Lower leg skin (tissue), 4 donors: ENCODE results near the gene SLC36A2. TPM values are rescaled to one million over a fixed set of nuclear protein-coding genes. Genes with fewer than 3 reads are reported as not detected.

Experiments
- DNase-seq, 2 donors: peaks; one replicate each; pipeline ENCODE4 v3.0.0-alpha.2; 2019; ENCODE audit warnings: low spot score in 2 of 2
- H3K4me3 ChIP-seq: fragments of 200-600 bp; sonication (generic); 2 replicates; pipeline ENCODE4 v1.5.1; 2017; ENCODE audit warnings: mild to moderate bottlenecking, low read depth; ENCODE audit not compliant: poor library complexity, severe bottlenecking
- POLR2A ChIP-seq, 2 donors: fragments of 450-650 bp; IDR thresholded peaks; one replicate each; pipeline ENCODE4 v1.6.1; 2016 to 2017; ENCODE audit warnings: antibody characterized with exemption in 2 of 2, mild to moderate bottlenecking in 1 of 2, moderate library complexity in 1 of 2
- WGBS, 2 donors: methylation state at CpG; one replicate each; pipeline ENCODE4 v1.1.5; 2018; 5-methylcytosine and 5-hydroxymethylcytosine counted together
- intact Hi-C: fragments of 100-400 bp; cut with DNase I; formaldehyde crosslinking; loops from one replicate; pipeline ENCODE4 v1.15.0; 2023; ENCODE audit warnings: low total_unique reads
- total RNA-seq, 4 donors: library from RNA; depleted of rRNA; stranded (reverse); fragments of >200 nt; gene quantifications; one replicate each; pipeline ENCODE4 v1.1.0, GENCODE V29; 2016
- TF ChIP-seq, protein P1 (sequence below), 3 donors: fragments of 450-650 bp; IDR thresholded peaks; one replicate each; pipeline ENCODE4 v1.5.1; 2016; ENCODE audit warnings: antibody characterized with exemption in 3 of 3, mild to moderate bottlenecking in 3 of 3, moderate library complexity in 2 of 3

The SLC36A2 gene
- 1 to 10 TPM in 1 of 4 donors, not detected in 3; 1.5 TPM for total RNA-seq

GRCh38 chr5:151347369-151347768 is at the start of gene SLC36A2:
TSS of gene SLC36A2 (minus strand) at chr5:151347559. CDS start at chr5:151347460, 99 bp downstream.
- 46 to 50% methylated on average over 8 of the region's 8 CpGs for WGBS, 2 donors
- no peak for DNase-seq
- TF ChIP-seq, protein P1, sequence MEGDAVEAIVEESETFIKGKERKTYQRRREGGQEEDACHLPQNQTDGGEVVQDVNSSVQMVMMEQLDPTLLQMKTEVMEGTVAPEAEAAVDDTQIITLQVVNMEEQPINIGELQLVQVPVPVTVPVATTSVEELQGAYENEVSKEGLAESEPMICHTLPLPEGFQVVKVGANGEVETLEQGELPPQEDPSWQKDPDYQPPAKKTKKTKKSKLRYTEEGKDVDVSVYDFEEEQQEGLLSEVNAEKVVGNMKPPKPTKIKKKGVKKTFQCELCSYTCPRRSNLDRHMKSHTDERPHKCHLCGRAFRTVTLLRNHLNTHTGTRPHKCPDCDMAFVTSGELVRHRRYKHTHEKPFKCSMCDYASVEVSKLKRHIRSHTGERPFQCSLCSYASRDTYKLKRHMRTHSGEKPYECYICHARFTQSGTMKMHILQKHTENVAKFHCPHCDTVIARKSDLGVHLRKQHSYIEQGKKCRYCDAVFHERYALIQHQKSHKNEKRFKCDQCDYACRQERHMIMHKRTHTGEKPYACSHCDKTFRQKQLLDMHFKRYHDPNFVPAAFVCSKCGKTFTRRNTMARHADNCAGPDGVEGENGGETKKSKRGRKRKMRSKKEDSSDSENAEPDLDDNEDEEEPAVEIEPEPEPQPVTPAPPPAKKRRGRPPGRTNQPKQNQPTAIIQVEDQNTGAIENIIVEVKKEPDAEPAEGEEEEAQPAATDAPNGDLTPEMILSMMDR (IDR thresholded peaks at IDR 0.05): no peak
- no peak for TF ChIP-seq POLR2A (IDR thresholded peaks at IDR 0.05)
- intact Hi-C loops: no loop called here
- no peak within 1 kb of the TSS for H3K4me3 ChIP-seq

GRCh38 chr5:151388960-151389359 is 41.6 kb upstream of the SLC36A2 start:
- no peak overlapping the region for H3K4me3 ChIP-seq
- WGBS, 2 donors: 76 to 85% methylated on average over 2 of the region's 2 CpGs
- no peak for DNase-seq
- intact Hi-C loops: no loop called here
- TF ChIP-seq, protein P1 (IDR thresholded peaks at IDR 0.05): no peak
- no peak for TF ChIP-seq POLR2A (IDR thresholded peaks at IDR 0.05)

DNA sequence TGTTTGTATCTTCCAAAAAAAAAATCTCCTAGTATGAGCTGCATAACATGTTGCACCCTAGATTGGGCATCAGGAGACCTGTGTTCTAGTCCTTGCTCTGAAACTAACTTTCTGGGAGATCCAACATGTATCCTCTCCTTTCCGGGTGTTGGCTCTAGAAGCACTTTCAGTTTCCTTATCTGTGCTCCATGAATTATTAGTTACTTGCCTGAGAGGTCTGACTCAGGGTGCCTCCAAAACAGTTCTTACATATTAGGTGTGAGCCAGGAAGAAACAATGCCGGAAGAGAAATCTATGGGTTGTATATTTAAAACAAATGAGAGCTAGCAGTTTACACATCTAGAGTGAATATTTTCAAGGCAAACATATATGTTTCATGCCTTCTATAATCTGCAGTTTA is 36.7 kb upstream of the SLC36A2 start:
- intact Hi-C loops: no loop called here
- WGBS, 2 donors: 41 to 46% methylated on average over 2 of the region's 2 CpGs
- TF ChIP-seq POLR2A (IDR thresholded peaks at IDR 0.05): no peak
- TF ChIP-seq, protein P1 (IDR thresholded peaks at IDR 0.05): no peak
- no peak overlapping the region for H3K4me3 ChIP-seq
- DNase-seq: no peak

- no peak for TF ChIP-seq POLR2A (IDR thresholded peaks at IDR 0.05)
- TF ChIP-seq, protein P1 (IDR thresholded peaks at IDR 0.05): no peak
- 55 to 62% methylated on average over 8 of the region's 8 CpGs for WGBS, 2 donors
- no peak overlapping the region for H3K4me3 ChIP-seq
- no peak for DNase-seq
- intact Hi-C loops: no loop called here
These were observed 35.7 kb upstream of the SLC36A2 start for GRCh38 chr5:151383011-151383410.

DNA sequence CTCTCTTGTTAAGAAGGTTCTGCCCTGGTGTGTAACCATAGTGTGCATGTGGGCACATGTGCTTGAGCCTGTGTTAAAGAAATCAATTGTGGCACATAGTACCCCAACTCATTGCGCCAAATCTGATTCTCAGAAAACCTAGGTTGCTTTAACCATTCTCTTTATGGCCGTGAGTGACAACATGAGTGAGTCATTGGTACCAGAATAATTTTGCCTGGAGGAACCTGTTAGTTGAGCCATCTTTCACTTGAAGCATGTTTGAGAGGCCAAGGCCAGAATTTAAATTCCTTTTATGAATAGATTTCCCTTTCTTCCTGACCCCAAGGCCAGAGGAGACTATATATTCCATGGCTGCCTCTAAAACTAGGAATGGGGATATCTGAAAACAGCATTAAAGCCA is 35.2 kb upstream of the SLC36A2 start:
- intact Hi-C loops: no loop called here
- H3K4me3 ChIP-seq: no peak overlapping the region
- DNase-seq: no peak
- 70 to 83% methylated on average over 2 of the region's 2 CpGs for WGBS, 2 donors
- TF ChIP-seq, protein P1 (IDR thresholded peaks at IDR 0.05): no peak
- TF ChIP-seq POLR2A (IDR thresholded peaks at IDR 0.05): no peak

DNA sequence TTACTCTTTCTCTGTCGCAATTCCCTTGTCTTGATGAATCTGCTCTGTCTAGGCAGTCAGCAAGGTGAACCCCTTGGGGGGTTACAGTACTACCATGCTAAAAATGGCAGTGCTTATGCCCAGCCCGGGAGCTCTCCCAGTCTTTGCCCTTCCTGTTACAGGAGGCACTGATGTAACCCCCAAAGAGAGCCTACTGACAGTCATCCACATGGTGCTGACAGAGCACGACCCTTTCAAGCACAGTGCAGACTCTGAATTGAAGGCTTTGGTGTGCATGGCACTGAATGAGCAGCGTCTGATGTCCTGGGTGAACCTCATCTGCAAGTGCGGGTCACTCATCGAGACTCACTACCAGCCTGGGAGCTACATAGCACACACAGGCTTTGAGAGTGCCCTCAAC is 34.5 kb upstream of the SLC36A2 start:
- H3K4me3 ChIP-seq: no peak overlapping the region
- WGBS, 2 donors: 85% methylated on average over 6 of the region's 6 CpGs
- no peak for TF ChIP-seq POLR2A (IDR thresholded peaks at IDR 0.05)
- TF ChIP-seq, protein P1 (IDR thresholded peaks at IDR 0.05): no peak
- intact Hi-C loops: no loop called here
- DNase-seq: no peak
